PFSK-1 (cell line): ENCODE measurements around the gene SLC38A6.

Experiments
- FOXP2 ChIP-seq: optimal IDR thresholded peaks from 2 replicates; pipeline ENCODE3; 2011; ENCODE audit warnings: borderline replicate concordance, control low read depth, inconsistent platforms; ENCODE audit not compliant: insufficient read depth; ENCODE audit errors: extremely low read length, extremely low read depth
- POLR2AphosphoS5 ChIP-seq: IDR thresholded peaks from 2 replicates; pipeline ENCODE4 v1.6.1; 2012; ENCODE audit warnings: low read depth, mild to moderate bottlenecking, control low read depth, low read length, moderate library complexity
- SIN3A ChIP-seq: IDR thresholded peaks from 2 replicates; pipeline ENCODE4 v1.6.1; 2012; ENCODE audit warnings: mild to moderate bottlenecking, low read length, moderate library complexity, borderline replicate concordance; ENCODE audit not compliant: insufficient read depth
- TAF1 ChIP-seq: IDR thresholded peaks from 2 replicates; pipeline ENCODE4 v1.6.1; 2012; ENCODE audit warnings: low read length, control low read depth, borderline replicate concordance; ENCODE audit not compliant: insufficient read depth
- TF ChIP-seq, protein P1 (sequence below), 2 experiments: IDR thresholded peaks; 2 replicates each; pipeline versions ENCODE4 v1.6.1 to v1.8.0; 2011 to 2012; ENCODE audit warnings: low read depth in 2 of 2, low read length in 2 of 2, control low read depth in 1 of 2, inconsistent platforms in 1 of 2, mild to moderate bottlenecking in 1 of 2, moderate library complexity in 1 of 2; ENCODE audit not compliant: insufficient read depth in 1 of 2

SLC38A6 gene

DNA sequence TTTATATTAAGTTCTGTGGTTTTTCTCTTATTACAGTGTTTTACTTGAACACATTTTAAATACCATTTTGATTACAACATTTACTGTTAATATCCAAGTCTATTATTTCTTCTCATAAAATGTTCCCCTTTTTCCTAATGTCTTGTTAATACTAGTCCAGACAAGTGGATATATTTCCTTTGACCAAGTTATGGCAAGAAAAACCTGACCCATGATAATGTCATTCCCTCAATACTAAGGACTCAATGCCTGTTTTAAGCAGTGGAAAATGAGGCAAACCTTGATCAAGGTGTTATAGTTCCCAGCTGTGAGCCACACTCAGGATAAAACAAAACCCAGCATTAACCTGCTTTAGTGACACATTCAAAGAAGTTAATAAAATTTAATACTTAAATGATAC is 12.4 kb upstream of the SLC38A6 start:
- TF ChIP-seq POLR2AphosphoS5 (no peak), TAF1 (no peak), FOXP2 (no peak), SIN3A (no peak)
- TF ChIP-seq, protein P1, sequence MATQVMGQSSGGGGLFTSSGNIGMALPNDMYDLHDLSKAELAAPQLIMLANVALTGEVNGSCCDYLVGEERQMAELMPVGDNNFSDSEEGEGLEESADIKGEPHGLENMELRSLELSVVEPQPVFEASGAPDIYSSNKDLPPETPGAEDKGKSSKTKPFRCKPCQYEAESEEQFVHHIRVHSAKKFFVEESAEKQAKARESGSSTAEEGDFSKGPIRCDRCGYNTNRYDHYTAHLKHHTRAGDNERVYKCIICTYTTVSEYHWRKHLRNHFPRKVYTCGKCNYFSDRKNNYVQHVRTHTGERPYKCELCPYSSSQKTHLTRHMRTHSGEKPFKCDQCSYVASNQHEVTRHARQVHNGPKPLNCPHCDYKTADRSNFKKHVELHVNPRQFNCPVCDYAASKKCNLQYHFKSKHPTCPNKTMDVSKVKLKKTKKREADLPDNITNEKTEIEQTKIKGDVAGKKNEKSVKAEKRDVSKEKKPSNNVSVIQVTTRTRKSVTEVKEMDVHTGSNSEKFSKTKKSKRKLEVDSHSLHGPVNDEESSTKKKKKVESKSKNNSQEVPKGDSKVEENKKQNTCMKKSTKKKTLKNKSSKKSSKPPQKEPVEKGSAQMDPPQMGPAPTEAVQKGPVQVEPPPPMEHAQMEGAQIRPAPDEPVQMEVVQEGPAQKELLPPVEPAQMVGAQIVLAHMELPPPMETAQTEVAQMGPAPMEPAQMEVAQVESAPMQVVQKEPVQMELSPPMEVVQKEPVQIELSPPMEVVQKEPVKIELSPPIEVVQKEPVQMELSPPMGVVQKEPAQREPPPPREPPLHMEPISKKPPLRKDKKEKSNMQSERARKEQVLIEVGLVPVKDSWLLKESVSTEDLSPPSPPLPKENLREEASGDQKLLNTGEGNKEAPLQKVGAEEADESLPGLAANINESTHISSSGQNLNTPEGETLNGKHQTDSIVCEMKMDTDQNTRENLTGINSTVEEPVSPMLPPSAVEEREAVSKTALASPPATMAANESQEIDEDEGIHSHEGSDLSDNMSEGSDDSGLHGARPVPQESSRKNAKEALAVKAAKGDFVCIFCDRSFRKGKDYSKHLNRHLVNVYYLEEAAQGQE (IDR thresholded peaks at IDR 0.05; ENCODE audit: insufficient read depth in 1 of 2, low read depth in 2 of 2, low read length in 2 of 2) = no peak

- TF ChIP-seq POLR2AphosphoS5 (no peak), FOXP2 (no peak), TAF1 (no peak), SIN3A (no peak)
- TF ChIP-seq, protein P1 (IDR thresholded peaks at IDR 0.05; ENCODE audit: insufficient read depth in 1 of 2, low read depth in 2 of 2, low read length in 2 of 2) = no peak
These were observed 10.9 kb upstream of the SLC38A6 start for GRCh38 chr14:60970146-60970545.

DNA sequence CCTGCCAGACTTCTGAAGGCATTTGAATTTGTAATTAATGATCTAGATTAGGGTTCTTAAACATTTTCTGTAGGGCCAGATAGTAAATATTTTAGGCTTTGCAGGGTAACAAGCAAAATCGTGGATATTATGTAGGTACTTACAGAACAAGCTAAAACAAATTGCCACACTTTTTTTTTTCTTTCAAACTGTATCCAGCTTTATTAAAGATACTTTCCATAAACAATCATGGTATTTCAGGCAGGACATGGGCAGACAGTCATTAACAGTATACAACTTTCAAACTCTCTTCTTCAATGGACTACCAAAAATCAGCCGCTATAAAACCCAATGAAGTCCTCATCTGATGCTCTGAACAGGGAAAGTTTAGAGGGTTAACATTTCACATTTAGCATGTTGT is 9.8 kb upstream of the SLC38A6 start:
- no peak for TF ChIP-seq TAF1

DNA sequence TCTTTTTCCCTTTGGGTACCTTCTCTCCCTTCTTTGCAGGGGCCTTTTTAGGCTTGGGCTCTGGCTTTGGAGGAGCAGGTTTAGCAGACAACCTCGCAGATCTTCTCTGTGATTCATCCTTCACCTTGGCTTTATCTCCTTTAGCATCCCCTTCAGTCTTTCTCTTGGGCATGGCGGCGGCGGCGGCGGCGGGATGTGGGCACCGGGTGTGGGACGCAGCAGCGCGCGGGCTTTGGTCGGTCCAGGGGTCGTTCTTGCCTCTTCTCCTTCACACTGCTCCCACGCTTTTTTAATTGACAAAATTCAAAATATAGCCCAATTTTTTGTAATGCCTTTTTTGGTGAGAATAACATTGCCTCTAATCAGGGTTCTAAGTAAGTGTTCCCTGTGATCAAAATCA is 8.8 kb upstream of the SLC38A6 start:
- TF ChIP-seq FOXP2 (no peak), SIN3A (no peak)
- TF ChIP-seq, protein P1 (IDR thresholded peaks at IDR 0.05; ENCODE audit: insufficient read depth in 1 of 2, low read depth in 2 of 2, low read length in 2 of 2) = no peak

GRCh38 chr14:60973070-60973469 is 8.0 kb upstream of the SLC38A6 start:
- TF ChIP-seq POLR2AphosphoS5 = no peak
- TF ChIP-seq TAF1 = no peak
- TF ChIP-seq FOXP2 = no peak
- TF ChIP-seq, protein P1 (IDR thresholded peaks at IDR 0.05; ENCODE audit: insufficient read depth in 1 of 2, low read depth in 2 of 2, low read length in 2 of 2) = no peak
- TF ChIP-seq SIN3A = no peak
